NT2/D1 (cell line): ENCODE measurements around the gene PRKG1.

Experiments
- DNase-seq: peaks from one replicate; pipeline ENCODE4 v3.0.0-alpha.2; 2011; ENCODE audit warnings: low read depth, low spot score
- H3K27me3 ChIP-seq: 2 replicates; pipeline ENCODE4 v1.6.0; 2011; ENCODE audit warnings: mild to moderate bottlenecking; ENCODE audit not compliant: insufficient read length, insufficient read depth
- H3K36me3 ChIP-seq: 2 replicates; pipeline ENCODE4 v1.6.1; 2011; ENCODE audit warnings: mild to moderate bottlenecking, low read length, mixed read lengths; ENCODE audit not compliant: insufficient read depth, insufficient read length
- H3K4me1 ChIP-seq: 2 replicates; pipeline ENCODE4 v1.5.1; 2011; ENCODE audit not compliant: insufficient read depth, insufficient read length
- H3K4me3 ChIP-seq: 2 replicates; pipeline ENCODE4 v1.5.1; 2011; ENCODE audit warnings: low read depth; ENCODE audit not compliant: insufficient read length
- H3K9ac ChIP-seq: 2 replicates; pipeline ENCODE4 v1.6.0; 2011; ENCODE audit warnings: low read depth; ENCODE audit not compliant: insufficient read length
- H3K9me3 ChIP-seq: 2 replicates; pipeline ENCODE4 v1.5.1; 2011; ENCODE audit warnings: mild to moderate bottlenecking, low read length; ENCODE audit not compliant: insufficient read depth
- SUZ12 ChIP-seq: IDR thresholded peaks from 2 replicates; pipeline ENCODE4 v1.6.1; 2011; ENCODE audit not compliant: insufficient read length, insufficient read depth; ENCODE audit errors: extremely low read depth
- YY1 ChIP-seq: IDR thresholded peaks from 2 replicates; pipeline ENCODE4 v1.6.1; 2011; ENCODE audit not compliant: insufficient read length, insufficient read depth
- ZNF274 ChIP-seq: IDR thresholded peaks from 2 replicates; pipeline ENCODE4 v1.6.1; 2011; ENCODE audit warnings: mild to moderate bottlenecking, low read depth, low read length

PRKG1 gene

DNA sequence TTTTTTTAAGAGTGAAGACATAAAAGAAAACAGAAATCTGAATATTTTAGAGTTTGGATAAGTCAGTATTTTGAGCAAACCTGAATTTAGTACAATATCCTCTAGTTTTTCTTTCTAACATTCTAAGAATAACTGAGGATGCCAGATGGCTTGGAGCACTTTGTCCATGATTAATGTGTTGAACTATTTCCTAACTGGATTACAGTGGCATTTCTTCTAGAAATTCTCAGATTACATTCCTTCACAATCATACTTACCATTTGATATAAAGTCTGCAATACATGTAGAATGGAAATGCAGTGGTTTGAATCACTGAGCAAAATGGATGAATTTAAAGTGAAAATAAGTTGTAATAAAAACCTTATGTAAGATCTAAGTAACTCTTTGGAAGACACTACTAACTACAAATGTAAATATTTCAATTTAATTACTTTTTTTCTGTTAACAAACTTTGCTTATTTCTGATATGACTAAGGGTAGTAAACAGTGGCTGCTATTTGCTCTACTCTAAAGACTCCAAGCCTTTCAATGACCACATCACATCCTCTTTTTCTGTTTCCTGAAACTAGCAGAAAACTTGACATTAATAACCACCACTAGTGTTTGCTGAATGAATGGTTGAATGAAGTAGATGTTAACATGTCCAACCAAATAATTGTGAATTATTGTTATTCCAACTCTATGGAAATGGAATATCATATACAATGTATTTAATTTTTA, 102.8 kb downstream of the PRKG1 start:
- no peaks in the 10 kb centered on the region for H3K36me3 ChIP-seq
- no peak overlapping the region for H3K4me3 ChIP-seq
- TF ChIP-seq SUZ12 = no peak
- TF ChIP-seq ZNF274 = no peak
- no peak for TF ChIP-seq YY1
- H3K9me3 ChIP-seq = no peaks in the 10 kb centered on the region
- H3K27me3 ChIP-seq = no peaks in the 10 kb centered on the region
- no peaks in the 10 kb centered on the region for H3K4me1 ChIP-seq
- no peak overlapping the region for H3K9ac ChIP-seq
- DNase-seq = no peak

GRCh38 chr10:51178634-51179033, 104.3 kb downstream of the PRKG1 start:
- H3K9ac ChIP-seq = no peak overlapping the region
- TF ChIP-seq SUZ12 = no peak
- no peak for TF ChIP-seq ZNF274
- TF ChIP-seq YY1 = no peak
- H3K9me3 ChIP-seq = no peaks in the 10 kb centered on the region
- H3K27me3 ChIP-seq = no peaks in the 10 kb centered on the region
- H3K36me3 ChIP-seq = no peaks in the 10 kb centered on the region
- no peak overlapping the region for H3K4me3 ChIP-seq
- DNase-seq = no peak
- H3K4me1 ChIP-seq = no peaks in the 10 kb centered on the region

DNA sequence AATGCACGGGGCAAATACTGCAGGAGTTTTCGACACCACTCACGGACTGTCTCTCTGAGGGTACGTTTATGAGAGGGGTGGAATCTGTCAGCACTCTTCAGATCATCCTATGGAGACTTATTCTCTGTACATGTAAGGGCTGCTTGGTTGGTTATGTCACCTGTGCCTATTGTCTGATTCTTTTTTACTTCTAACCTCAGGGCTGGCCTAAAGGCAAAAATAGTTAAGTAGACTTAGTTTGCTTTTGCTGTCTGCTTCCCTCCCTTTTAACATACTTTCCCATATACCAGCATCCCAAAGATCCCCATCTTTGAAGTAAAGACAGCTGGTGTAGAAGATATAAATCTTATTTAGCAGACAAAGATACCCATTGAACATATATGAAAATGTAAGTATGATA, 105.9 kb downstream of the PRKG1 start:
- no peaks in the 10 kb centered on the region for H3K4me1 ChIP-seq
- TF ChIP-seq ZNF274 = no peak
- no peaks in the 10 kb centered on the region for H3K27me3 ChIP-seq
- H3K36me3 ChIP-seq = no peaks in the 10 kb centered on the region
- no peaks in the 10 kb centered on the region for H3K9me3 ChIP-seq
- DNase-seq = no peak
- H3K9ac ChIP-seq = no peak overlapping the region
- no peak overlapping the region for H3K4me3 ChIP-seq

- no peaks in the 10 kb centered on the region for H3K9me3 ChIP-seq
- no peak for TF ChIP-seq YY1
- H3K27me3 ChIP-seq = no peaks in the 10 kb centered on the region
- no peak overlapping the region for H3K9ac ChIP-seq
- no peaks in the 10 kb centered on the region for H3K4me1 ChIP-seq
- no peak overlapping the region for H3K4me3 ChIP-seq
- DNase-seq = no peak
- no peaks in the 10 kb centered on the region for H3K36me3 ChIP-seq
Measured at GRCh38 chr10:51183783-51184182, 109.5 kb downstream of the PRKG1 start.

DNA sequence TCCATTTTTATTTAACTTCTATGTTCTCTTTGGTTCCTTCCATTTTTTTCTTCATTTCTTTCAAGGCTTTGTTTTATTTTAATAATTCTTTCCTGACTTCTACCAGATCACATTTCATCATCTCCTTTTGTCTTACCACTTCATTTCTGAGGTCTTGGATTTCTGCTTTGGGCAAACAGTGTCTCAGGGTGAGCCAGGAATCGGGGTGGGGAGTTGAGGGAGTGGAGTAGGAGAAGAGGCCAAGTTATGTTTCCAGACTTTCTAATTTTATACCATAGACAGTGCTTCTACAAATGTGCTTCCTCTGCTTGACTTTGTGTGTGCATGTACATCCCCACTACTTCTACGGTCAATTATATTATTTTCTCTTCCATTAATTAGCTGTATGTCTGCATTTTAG, 112.1 kb downstream of the PRKG1 start:
- Histone ChIP-seq H3K27me3 (no peaks in the 10 kb centered on the region), H3K9me3 (no peaks in the 10 kb centered on the region), H3K36me3 (no peaks in the 10 kb centered on the region), H3K4me3 (no peak overlapping the region), H3K4me1 (no peaks in the 10 kb centered on the region), H3K9ac (no peak overlapping the region)
- no peak for DNase-seq
- TF ChIP-seq SUZ12 (no peak), ZNF274 (no peak), YY1 (no peak)

DNA sequence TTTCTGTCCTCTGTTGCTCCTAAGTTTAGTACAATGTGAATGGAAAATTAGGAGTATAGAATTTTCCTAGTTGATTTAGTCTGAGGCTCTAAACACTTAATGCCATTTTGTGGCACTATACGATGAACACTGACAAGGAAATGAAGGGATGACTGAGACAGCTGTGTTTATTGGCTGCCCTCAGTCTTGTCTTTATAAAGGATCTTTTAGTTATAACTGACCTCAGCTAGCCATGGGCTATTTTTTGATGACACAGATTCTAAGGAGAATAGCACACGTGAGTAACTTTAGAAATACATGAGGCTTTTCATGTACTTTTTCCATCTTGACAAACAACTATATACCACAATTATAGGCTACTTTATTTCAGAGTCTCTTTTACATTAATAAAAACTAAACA, 113.7 kb downstream of the PRKG1 start:
- no peaks in the 10 kb centered on the region for H3K36me3 ChIP-seq
- H3K9me3 ChIP-seq = no peaks in the 10 kb centered on the region
- H3K4me3 ChIP-seq = no peak overlapping the region
- H3K9ac ChIP-seq = no peak overlapping the region
- H3K4me1 ChIP-seq = no peaks in the 10 kb centered on the region
- no peaks in the 10 kb centered on the region for H3K27me3 ChIP-seq
- TF ChIP-seq ZNF274 = no peak
- no peak for TF ChIP-seq YY1
- TF ChIP-seq SUZ12 = no peak
- DNase-seq = no peak

GRCh38 chr10:51188866-51189265, 114.6 kb downstream of the PRKG1 start:
- no peak for DNase-seq
- Histone ChIP-seq H3K27me3 (no peaks in the 10 kb centered on the region), H3K36me3 (no peaks in the 10 kb centered on the region), H3K4me3 (no peak overlapping the region), H3K9me3 (no peaks in the 10 kb centered on the region), H3K9ac (no peak overlapping the region), H3K4me1 (no peaks in the 10 kb centered on the region)
- TF ChIP-seq SUZ12 (no peak), YY1 (no peak), ZNF274 (no peak)
